GM12875 (cell line): ENCODE data around the gene PAN2.
"Not testable (repeated sequence)": the region's sequence is repeated elsewhere in the genome, so short reads cannot be mapped to it uniquely, and the experiment has no call there.

Experiments
- H3K4me3 ChIP-seq: one replicate; pipeline ENCODE4 v1.5.1; 2011; ENCODE audit warnings: low read depth, low read length, control low read depth
- CTCF ChIP-seq: IDR thresholded peaks from 2 replicates; pipeline ENCODE4 v1.5.1; 2011; ENCODE audit warnings: low read depth, mild to moderate bottlenecking, control low read depth, inconsistent platforms, low read length, moderate library complexity, borderline replicate concordance; ENCODE audit not compliant: insufficient read depth

Gene PAN2

GRCh38 chr12:56330936-56331490 is 2.8 kb downstream of the PAN2 start:
- TF ChIP-seq CTCF: no peak
- no peak overlapping the region for H3K4me3 ChIP-seq

DNA sequence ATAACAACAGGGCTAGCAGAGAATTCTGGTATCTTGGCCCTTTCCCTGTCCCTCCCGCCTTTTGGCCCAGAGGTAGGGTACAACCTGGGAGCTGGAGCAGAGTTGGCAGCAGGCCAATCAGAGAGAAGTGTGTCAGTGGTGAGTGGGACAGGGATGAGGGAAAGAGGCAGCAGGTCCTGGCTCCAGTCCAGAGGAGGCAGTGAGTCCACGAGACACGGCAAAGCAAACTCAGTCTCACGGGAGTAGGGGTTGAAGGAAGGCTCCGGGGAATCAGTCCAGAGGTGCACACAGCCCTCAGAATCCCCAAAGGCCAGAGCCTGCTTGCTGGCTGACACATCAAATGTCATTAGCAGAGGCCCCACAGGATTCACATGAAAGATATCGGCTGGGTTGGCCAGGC is 7.3 kb downstream of the PAN2 start:
- H3K4me3 ChIP-seq: no peak overlapping the region
- TF ChIP-seq CTCF: no peak

GRCh38 chr12:56326126-56326525 is 7.7 kb downstream of the PAN2 start:
- no peak overlapping the region for H3K4me3 ChIP-seq
- no peak for TF ChIP-seq CTCF

GRCh38 chr12:56324206-56324605 is 9.6 kb downstream of the PAN2 start:
- H3K4me3 ChIP-seq: no peak overlapping the region
- no peak for TF ChIP-seq CTCF

- not testable (repeated sequence) for H3K4me3 ChIP-seq
Measured at GRCh38 chr12:56321610-56322009, 12.2 kb downstream of the PAN2 start.

GRCh38 chr12:56321027-56321426 is 12.8 kb downstream of the PAN2 start:
- TF ChIP-seq CTCF: no peak
- H3K4me3 ChIP-seq: no peak overlapping the region

- no peak for TF ChIP-seq CTCF
Measured at GRCh38 chr12:56317675-56318074, 16.1 kb downstream of the PAN2 start.

More at GRCh38 chr12:56317675-56318074, 16.1 kb downstream of the PAN2 start:
- H3K4me3 ChIP-seq: no peak overlapping the region
